PFSK-1 (cell line): ENCODE measurements around the gene CAMK1D.

Experiments used
- POLR2AphosphoS5 ChIP-seq: IDR thresholded peaks from 2 replicates; pipeline ENCODE4 v1.6.1; 2012; ENCODE audit warnings: low read depth, mild to moderate bottlenecking, control low read depth, low read length, moderate library complexity
- SIN3A ChIP-seq: IDR thresholded peaks from 2 replicates; pipeline ENCODE4 v1.6.1; 2012; ENCODE audit warnings: mild to moderate bottlenecking, low read length, moderate library complexity, borderline replicate concordance; ENCODE audit not compliant: insufficient read depth
- TAF1 ChIP-seq: IDR thresholded peaks from 2 replicates; pipeline ENCODE4 v1.6.1; 2012; ENCODE audit warnings: low read length, control low read depth, borderline replicate concordance; ENCODE audit not compliant: insufficient read depth
- TF ChIP-seq, protein P1 (sequence below), 2 experiments: IDR thresholded peaks; 2 replicates each; pipeline versions ENCODE4 v1.6.1 to v1.8.0; 2011 to 2012; ENCODE audit warnings: low read depth in 2 of 2, low read length in 2 of 2, control low read depth in 1 of 2, inconsistent platforms in 1 of 2, mild to moderate bottlenecking in 1 of 2, moderate library complexity in 1 of 2; ENCODE audit not compliant: insufficient read depth in 1 of 2

DNA sequence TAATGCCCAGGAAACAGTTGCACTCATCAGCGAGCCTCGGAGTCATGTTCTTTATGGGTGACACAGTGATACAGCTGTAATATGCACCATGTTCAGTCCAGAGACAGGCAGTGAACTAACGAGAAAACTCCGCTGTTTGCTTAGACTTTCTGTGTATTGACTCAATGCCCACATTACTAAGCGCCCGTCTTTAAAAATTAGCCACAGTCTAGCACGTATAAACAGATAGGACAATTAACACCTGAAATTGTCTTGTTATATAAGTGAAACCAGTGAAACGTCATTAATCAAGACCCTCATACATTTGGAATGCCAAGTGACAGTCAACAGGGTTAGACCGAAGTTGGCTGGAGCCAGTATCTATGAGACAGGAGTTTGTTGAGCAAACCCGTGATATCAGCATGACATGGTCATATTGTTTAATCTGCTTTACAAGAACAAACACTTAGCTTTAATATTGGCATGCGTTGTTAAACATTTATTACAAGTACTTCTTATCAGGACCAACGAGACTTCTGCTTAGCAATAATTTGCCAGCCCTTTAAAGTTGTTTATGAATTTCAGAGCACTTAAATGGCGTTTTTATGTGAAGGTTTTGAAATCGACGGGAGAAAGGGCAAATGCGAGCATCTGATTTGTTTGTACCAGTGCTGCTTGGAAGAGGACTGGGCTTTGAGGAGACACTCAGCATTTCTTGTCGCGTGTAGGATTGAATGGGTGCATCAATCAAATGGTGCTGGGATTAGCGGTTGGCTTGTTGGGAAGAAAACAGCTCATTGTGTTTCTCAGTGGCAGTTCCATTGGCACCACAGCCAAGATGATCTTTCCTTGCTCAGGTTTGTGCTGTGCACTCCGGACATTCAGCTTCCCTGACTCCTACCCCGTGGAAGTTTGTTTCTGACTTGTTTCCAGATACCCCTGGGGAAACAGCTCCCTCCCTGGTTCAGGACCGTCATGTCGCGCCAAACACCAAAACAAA is 56.3 kb downstream of the CAMK1D start:
- no peak for TF ChIP-seq SIN3A
- TF ChIP-seq POLR2AphosphoS5: no peak
- no peak for TF ChIP-seq TAF1
- TF ChIP-seq, protein P1, sequence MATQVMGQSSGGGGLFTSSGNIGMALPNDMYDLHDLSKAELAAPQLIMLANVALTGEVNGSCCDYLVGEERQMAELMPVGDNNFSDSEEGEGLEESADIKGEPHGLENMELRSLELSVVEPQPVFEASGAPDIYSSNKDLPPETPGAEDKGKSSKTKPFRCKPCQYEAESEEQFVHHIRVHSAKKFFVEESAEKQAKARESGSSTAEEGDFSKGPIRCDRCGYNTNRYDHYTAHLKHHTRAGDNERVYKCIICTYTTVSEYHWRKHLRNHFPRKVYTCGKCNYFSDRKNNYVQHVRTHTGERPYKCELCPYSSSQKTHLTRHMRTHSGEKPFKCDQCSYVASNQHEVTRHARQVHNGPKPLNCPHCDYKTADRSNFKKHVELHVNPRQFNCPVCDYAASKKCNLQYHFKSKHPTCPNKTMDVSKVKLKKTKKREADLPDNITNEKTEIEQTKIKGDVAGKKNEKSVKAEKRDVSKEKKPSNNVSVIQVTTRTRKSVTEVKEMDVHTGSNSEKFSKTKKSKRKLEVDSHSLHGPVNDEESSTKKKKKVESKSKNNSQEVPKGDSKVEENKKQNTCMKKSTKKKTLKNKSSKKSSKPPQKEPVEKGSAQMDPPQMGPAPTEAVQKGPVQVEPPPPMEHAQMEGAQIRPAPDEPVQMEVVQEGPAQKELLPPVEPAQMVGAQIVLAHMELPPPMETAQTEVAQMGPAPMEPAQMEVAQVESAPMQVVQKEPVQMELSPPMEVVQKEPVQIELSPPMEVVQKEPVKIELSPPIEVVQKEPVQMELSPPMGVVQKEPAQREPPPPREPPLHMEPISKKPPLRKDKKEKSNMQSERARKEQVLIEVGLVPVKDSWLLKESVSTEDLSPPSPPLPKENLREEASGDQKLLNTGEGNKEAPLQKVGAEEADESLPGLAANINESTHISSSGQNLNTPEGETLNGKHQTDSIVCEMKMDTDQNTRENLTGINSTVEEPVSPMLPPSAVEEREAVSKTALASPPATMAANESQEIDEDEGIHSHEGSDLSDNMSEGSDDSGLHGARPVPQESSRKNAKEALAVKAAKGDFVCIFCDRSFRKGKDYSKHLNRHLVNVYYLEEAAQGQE (IDR thresholded peaks at IDR 0.05; ENCODE audit: insufficient read depth in 1 of 2, low read depth in 2 of 2, low read length in 2 of 2): no peak
